Cerebellar nuclear complex (tissue), 1 donor: ENCODE measurements around the gene ZP3.
"Not testable (repeated sequence)": the region's sequence is repeated elsewhere in the genome, so short reads cannot be mapped to it uniquely, and the experiment has no call there.

Experiments
- DNase-seq, 2 experiments: peaks; one replicate each; lab custom pipeline; 2025; lab: John Stamatoyannopoulos, UW

ZP3 gene

DNA sequence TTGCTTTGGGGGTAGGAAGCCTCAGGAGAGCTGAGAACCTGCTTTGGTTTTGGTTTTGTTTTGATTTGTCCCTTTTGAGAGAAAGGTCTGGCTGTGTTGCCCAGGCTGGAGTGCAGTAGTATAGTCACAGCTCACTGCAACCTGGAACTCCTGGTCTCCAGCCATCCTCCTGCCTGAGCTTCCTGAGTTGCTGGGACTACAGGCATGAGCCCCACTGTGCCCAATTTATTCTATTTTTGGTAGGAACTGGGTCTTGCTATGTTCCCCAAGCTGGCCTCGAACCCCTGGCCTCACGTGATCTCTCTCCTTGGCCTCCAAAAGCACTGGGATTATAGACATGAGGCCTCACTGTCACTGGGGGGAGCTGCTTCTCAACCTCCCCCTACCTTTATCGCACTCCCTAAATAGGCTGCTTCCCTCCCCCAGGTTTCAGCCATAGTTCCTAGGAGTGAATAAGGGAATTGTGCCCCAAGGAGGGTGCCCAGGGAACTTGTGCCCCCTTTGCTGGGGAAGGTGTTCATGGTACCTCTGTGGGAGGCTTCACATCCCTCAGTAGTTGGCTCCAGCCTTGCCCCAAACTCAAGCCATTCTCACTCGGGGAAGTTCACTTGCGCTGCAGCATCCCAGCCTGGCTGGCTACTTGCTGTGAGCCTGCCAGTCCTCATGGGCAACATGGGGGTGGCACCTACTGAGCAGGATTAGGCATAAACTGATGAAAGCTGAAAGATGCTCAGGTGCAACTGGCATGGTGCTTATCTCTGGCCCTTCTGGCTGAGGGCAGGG, 18.1 kb downstream of the ZP3 start:
- not testable (repeated sequence) for DNase-seq

DNA sequence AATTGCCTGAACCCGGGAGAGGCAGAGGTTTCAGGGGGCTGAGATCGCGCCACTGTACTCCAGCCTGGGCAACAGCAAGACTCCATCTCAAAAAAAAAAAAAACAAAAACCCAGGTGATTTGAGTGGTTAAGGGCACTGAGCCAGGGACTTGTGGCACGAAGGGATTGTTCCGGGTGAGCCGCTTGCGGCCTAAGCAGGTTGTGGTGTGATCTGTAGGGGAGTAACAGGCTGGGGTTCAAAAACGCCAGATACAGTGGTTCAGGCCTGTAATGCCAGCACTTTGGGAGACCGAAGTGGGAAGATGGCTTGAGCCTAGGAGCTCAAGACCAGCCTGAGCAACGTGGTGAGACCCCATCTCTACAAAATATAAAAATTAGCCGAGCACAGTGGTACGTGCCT, 19.1 kb downstream of the ZP3 start:
- DNase-seq, result not testable (repeated sequence)

DNA sequence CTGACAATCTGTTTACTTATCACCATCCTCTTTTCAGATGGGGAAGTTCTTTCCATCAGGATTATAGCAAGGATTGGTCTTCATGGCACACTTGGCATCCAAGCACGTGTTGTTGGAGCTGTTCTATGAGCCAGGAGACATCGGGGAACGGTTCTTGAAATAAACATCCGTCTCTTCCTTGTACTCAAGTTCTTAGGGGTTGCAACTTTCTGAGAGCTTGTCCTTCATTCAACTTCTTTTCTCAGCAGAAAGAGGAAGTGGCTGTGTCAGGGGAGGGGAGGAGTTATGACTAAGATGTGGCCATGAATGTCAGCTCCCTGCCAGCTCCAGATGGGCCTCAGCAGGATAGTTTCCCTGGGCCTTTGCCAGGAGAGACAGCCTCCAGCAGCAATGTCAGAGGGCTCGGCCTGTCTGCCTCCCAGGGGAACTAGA, 20.8 kb downstream of the ZP3 start:
- not testable (repeated sequence) for DNase-seq

DNA sequence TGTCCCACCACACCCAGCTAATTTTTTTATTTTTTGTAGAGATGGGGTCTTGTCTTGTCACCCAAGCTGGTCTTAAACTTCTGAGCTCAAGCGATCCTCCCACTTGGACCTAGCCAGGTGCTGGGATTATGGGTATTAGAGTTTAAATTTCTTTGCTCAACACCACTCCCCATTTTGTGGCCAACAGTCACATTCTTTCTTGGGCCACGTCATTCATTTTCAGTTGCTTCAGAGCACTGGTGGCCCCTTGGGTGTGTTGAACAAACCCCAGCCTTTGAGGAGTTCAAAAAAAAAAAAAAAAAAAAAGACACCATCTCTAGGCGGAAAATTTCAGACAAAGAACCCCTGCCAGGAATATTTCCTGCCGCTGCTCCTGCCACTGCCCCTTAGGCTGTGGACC, 32.3 kb downstream of the ZP3 start:
- DNase-seq, result not testable (repeated sequence)

DNA sequence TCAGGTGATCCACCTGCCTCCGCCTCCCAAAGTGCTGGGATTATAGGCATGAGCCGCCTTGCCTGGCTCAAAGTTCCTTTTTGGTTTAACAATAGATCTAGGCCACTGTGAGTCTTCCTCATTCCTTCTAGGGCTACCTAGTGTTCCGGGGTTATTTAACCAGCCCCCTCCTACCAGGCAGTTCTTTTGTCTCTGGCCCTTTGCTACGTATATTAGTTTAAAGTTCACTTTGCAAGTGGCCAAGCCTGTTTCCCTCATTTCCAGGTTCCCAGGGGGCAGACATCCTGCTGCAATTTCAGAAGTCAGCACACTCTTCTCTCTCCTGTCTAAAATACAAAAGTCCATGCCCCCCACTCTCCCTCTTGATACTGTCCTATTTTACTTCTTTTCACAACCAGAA, 33.8 kb downstream of the ZP3 start:
- DNase-seq, result not testable (repeated sequence)

DNA sequence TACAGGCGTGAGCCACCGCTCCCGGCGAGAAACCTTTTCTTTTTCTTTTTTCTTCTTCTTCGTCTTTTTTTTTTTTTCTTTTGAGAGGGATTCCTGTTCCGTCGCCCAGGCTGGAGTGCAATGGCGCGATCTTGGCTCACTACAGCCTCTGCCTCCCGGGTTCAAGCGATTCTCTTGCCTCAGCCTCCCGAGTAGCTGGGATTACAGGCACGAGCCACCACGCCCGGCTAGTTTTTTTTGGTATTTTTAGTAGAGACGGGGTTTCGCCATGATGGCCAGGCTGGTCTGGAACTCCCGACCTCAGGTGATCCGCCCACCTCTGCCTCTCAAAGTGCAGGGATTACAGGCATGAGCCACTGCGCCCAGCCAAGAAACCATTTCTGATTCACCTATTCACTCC, 36.0 kb downstream of the ZP3 start:
- DNase-seq, result not testable (repeated sequence)

DNA sequence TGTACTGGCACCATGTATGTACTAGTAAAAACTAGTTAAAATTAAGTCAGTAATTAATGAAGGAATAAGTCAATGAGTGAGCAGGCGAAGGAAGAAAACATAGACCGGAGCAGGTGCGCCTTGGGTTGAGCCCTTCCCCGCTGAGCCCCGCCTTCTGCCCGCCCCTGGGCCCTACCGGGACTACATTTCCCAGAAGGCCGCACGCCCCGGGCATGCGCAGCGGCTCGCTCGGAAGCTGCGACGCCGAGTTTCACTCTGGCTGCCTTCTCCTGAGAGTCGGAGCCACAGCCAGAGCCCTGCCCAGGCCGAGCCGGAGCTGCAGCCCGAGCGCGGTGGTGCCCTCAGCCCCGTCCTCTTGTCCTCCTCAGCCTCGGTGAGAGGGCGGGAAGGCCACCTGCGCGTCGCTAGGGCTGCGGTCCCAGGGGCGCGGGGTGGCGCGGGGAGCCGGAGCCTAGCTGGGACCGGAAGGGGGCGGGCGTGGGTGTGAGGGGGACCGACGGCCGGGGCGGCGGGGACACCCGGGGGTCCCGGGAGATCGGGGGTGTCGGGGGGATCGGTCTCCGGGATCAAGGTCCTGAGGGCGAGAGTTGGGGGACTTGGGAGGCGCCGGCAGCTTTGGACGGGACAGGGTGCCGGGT, 36.8 kb downstream of the ZP3 start, which contains the start of gene DTX2:
DTX2 (plus strand) TSS at position 246 of the 638 bp plus-strand sequence. CDS start 18,801 bp downstream, outside the sequence.
- not testable (repeated sequence) for DNase-seq

DNA sequence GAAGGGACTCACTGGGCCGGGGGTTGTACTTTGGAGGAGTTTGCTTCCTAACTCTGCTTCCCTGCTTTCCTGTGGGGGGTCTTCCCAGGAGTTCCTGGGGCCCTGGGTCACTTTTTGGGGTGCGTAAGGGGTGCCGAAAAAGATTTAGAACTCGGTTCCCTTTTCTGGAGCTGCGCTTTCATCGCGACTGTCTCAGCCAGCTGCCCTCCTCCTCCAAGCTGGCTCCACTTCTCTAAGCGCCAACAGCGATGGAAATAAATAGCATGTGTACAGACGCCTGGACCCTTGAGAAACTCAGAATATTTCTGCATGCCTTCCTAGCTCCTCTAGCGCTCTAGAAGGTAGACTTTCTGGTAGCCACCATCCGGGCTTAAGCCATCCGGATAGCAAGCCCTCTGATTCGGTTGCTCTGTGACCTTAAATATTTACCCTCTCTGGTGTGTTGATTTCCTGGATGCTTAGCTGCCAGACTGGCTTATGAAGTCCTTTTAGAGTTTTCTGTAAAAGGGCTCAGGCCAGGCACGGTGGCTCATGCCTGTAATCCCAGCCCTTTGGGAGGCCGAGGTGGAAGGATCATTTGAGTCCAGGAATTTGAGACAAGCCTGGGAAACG, 37.6 kb downstream of the ZP3 start:
- DNase-seq, result not testable (repeated sequence)

DNA sequence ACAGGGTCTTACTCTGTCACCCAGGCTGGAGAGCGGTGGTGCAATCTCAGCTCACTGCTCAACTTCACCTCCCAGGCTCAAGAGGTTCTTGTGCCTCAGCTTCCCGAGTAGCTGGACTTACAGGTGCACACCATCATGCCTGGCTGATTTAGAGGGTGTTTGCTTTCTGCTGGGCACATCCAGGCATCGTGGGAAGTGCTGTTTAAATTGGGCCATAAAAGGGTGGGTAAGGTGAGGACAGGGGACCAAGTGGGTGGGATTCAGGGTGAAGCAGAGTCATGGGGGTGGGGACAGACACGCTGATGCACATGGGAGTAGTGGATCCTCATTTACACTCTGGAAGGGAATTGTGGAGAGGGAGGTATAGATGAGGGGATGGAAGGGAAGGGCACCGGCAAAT, 40.2 kb downstream of the ZP3 start:
- not testable (repeated sequence) for DNase-seq

DNA sequence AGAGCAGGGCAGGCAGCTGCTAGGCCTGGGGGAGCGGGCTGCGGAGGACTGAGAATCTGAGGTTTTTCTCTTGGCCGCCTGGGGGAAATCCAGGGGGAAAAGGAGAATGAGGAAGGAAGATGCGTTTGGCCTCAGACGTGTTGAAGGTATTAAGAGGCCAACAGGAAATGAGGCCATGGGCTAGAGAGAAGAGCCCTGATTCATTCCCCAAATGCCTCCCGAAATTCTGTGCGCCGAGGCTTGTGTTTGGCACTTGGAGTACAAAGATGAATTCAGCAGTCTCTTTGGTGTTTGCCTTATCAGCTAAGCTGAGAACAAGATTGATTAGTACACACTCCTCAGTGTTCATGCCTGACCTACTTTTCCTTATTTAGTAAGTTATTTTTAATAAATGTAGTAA, 41.2 kb downstream of the ZP3 start:
- not testable (repeated sequence) for DNase-seq

DNA sequence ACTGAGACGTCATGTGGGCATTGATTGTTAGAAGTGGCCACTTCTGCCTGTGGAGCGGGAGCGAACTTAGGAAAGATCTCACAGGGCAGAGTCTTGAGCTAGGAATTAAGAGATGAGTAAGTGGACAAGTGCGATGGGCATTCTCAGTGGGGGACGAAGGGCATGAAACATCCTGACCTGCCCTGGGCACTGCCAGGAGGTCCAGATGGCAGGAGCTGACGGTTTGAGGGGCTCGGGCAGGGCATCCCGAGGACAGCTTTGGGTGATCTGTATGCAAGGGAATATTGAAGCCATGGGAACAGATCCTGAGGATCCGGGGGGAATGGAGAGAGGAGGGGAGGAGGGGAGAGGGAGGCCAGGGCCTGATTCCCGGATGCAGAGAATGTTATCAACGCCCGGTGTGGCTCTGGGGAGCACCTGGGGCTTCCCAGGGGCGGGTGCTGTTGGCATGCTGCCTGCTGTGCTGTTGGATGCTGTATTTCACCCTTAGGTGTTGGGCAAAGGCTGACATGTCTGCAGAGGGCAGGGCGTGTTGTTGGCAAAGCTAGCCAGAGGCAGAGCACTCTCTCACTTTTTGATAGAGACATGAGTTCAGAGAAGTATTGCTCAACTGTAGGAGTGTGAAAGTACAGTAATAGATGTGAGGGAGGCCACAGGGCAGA, 43.1 kb downstream of the ZP3 start:
- not testable (repeated sequence) for DNase-seq

DNA sequence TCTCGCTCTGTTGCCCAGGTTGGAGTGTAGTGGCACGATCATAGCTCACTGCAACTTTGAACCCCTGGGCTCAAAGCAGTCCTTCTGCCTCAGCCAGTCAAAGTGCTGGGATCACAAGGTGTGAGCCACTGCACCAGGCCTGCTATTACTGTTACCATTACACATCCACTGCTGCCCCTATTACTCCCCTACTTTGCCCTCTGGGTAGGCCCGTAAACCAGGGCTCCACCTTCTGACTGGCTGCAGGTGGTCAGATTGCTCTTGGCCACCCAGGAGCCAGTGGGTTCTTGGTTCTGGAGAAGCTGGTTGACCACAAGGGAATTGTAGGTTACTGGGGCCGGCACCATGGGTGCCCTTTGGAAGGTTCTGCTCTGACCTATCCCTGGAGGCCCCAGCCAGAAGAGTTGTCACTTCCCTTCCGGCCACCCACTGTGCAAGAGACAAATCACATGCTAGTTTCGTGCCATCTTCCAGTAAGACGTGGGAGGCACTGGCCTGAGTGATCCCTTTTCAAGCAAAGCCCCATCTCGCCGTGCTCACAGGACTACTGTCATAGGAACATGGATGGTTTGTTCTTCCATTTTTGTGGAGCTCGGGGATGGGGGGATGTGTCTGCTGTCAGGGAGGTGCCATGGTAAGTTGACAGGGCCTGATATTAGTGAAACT, 46.9 kb downstream of the ZP3 start:
- not testable (repeated sequence) for DNase-seq

DNA sequence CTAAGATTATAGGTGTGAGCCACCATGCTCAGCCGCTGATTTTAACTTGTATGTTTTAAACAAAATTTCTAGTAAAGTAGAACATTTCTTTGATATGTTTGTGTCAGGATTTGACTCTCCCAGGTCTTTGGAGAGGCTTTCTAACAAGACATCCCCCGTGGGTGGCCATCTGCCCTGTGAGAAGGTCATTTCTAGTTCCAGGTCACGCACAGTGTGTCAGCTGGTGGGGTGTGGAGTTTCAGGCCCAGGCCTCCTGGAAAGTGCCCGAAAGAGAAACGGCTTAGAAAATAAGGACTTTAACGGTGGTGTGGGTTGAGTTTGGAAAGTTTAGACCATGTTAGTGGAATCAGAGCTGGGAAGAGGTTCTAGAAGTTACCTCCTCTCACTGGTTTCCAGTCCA, 48.3 kb downstream of the ZP3 start:
- DNase-seq, result not testable (repeated sequence)

DNA sequence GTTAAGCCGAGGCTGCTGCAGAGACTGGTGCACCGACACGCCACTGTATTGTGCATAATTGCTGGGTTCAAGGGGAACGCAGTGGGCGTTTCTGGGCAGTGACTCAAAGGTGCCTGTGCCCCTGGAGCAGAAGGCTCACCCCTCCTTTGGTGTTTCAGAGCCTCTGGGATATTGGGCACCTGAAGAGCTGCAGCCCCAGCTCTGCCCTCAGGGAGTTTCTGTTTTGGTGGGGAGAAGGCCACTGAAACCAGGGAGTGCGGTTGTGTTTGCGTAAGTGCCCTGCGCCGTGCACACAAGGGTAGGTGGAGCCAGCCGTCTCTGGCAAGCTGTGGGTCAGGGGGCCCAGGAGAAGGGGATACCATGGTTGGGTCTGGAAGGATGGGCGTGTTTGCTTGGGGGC, 51.5 kb downstream of the ZP3 start:
- not testable (repeated sequence) for DNase-seq

DNA sequence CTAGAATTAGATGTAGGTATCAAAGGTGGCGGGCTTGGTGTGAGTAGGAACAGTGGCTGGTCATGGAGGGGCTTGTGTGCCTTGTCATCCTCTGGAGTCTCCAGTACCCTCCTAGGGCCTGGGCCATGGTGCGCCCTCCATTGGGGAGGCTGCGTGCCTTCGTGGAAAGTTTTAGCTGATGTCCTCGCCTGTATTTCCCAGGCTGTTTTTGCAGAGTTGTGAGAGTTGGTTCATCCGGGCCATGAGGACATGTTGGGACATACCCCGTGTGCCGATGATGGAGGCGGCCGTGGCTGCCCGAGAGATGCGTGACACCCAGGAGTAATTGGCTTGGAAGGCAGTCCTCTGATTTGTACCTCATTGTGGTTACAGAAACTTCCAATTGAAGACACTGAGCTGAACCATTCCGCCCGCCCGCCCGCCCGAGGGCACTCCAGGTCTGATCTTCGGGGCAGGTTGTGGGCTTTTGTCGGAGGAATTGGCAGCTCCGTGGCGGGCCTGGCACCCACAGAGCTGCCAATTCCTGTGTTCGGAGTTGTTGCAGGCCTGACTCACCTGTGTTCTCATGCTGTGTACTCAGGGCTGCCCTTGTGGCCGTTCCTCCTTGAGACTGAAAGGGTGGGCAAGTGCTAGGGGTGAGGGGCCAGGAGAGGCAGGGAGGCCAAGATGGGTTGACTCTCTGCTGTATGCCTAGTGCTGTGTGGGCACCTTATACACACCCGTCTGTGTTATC, 52.2 kb downstream of the ZP3 start:
- DNase-seq, result not testable (repeated sequence)

DNA sequence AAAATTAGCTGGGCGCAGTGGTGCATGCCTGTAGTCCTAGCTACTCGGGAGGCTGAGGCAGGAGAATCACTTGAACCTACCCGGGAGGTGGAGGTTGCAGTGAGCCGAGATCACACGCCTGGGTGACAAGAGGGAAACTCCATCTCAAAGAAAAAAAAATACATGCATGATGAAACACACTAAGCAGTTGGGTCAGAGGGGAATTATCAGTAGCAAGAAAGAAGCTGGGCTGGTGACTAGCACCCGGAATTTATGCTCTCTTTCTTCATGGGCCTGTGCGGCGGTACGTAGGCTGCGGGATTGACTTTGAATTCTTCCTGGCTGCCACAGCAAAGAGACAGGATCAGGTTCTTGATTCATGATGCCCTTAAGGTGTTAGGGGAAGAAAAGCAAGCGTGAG, 54.9 kb downstream of the ZP3 start:
- DNase-seq, result not testable (repeated sequence)

DNA sequence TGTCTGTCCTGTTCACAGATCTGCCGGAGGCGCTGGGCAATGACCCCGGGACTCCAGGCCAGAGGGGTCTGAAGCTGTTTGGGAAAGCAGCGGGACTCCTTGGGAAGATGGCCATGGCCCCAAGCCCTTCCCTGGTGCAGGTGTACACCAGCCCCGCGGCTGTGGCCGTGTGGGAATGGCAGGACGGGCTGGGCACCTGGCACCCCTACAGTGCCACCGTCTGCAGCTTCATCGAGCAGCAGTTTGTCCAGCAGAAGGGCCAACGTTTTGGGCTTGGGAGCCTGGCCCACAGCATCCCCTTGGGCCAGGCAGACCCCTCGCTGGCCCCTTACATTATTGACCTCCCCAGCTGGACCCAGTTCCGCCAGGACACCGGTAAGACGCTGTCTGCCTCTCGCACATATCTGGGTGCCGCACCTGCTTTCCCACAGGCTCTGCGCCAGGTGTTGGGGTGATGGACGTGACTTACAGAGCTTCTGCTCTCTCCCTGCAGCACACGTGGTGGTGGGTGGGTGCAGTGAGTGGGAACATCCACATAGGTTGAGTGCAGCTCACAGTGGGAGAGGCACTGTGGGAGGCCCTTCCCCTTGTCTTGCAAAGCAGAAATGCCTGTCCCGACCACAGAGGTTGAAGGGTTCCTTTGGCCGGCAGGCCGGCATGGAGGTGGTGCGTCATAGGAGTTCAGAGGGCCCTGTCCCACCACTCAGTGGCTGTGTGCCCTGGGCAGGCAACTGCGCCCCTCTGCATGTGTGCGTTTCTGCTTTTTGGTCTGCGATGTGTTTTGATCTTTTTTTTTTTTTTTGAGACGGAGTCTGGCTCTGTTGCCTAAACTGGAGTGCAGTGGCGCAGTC, 55.9 kb downstream of the ZP3 start:
- not testable (repeated sequence) for DNase-seq

DNA sequence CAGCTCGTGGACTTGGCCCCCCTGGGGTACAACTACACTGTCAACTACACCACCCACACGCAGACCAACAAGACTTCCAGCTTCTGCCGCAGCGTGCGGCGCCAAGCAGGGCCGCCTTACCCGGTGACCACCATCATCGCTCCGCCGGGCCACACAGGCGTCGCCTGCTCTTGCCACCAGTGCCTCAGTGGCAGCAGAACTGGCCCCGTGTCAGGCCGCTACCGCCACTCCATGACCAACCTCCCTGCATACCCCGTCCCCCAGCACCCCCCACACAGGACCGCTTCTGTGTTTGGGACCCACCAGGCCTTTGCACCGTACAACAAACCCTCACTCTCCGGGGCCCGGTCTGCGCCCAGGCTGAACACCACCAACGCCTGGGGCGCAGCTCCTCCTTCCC, 57.9 kb downstream of the ZP3 start:
- not testable (repeated sequence) for DNase-seq

DNA sequence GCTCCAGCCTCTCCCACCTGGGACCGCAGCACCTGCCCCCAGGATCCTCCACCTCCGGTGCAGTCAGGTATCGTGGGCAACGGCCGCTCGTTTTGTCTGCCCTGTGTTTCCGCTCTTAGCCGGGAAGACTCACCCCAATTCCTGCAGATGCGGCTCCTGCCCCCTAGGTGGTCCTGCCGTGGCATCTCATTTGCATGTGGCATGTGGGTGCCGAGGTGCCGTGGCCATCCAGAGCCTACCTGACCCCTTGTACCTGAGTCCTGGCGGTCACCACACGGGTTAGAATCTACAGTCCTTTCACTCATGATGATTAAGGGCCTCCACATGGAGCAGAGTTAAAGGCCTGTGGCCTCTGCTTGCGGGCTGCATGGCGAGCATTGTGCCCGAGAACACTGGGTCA, 58.3 kb downstream of the ZP3 start:
- DNase-seq, result not testable (repeated sequence)

DNA sequence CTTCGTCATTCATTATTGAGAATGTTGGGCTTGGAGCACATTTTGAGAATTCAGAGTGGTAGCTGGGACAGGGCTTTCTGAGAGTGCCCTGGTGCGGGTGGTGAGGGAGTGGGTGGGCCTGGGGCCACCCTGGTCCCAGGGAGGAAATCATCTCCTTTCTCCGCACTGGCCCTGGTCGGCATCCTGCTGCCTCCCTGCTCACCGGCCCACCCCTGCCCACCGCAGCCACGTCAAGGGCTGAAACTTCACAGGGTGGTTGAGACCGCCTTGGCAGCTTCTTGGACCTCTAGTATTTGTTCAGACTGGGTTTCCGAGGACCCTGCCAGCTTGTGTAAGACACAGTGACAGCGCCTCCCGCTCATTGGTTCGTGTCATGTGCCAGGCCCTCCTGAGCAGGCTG, 59.7 kb downstream of the ZP3 start:
- DNase-seq, result not testable (repeated sequence)
